ENCODE measurements around the gene CCHCR1. TPM values are rescaled to one million over a fixed set of nuclear protein-coding genes. Genes with fewer than 3 reads are reported as not detected.

CCHCR1 gene
- total and polyA plus RNA-seq, 2 of the 8 experiments (the other 6 are each of a cell fraction or from before 2014, with no cell fraction given), result 20.9 to 38.0 TPM

DNA sequence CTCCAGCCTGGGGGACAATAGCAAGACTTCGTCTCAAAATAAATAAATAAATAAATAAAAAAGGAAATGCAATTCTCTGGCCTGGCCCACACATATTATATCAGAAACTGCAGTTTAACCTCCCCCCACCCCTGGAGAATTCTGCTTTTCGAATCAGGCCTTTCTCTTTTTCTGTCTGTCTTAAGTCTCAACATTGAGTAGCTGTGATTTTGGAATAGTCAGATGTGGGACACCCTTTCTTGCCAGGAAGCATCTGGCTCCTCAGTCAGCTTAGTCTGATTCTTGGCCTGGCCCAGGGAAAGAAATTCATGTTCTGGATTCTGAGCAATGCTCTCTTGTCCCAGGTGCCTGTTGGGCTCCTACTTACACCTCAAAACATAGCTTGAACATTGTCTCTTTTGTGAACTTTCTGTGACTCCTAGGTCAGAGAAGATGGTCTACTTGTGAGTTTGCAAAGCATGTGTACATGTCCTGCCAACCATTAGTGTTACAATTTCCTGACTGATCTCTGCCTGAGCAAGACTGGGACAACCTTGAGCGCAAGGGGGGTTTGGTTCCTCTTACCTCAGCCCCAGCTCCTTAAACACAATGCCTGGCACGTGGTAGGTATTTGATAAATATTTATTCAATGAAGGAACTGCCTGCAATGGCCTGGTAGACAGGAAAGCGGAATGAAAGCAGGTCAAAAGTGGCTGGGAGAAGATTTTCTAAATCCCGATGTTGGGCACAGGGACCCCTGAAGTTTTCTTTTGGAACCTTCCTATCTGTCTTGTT, 36.6 kb upstream of the CCHCR1 start:
- Histone ChIP-seq H2BK20ac (ENCODE audit: low read length) (no peak overlapping the region), H3K79me2 (ENCODE audit: control insufficient read depth in 1 of 2, insufficient read depth in 2 of 2, low read length in 2 of 2) (no peaks in the 10 kb centered on the region), H3K14ac (ENCODE audit: insufficient read length) (no peak overlapping the region), H4K5ac (ENCODE audit: insufficient read length, low read depth, low read length) (no peak overlapping the region), H4K8ac (ENCODE audit: extremely low read depth, insufficient read depth, low read length) (no peak overlapping the region), H2AK5ac (ENCODE audit: low read depth, low read length) (no peak overlapping the region), H2BK5ac (ENCODE audit: low read depth, low read length) (no peak overlapping the region), H3K9ac (replicated peaks in 1 of 4; ENCODE audit: extremely low read depth in 1 of 4, low read depth in 3 of 4, low read length in 3 of 4) (no peak overlapping the region), H3K23me2 (ENCODE audit: low read depth, low read length) (no peaks in the 10 kb centered on the region; the same call in 1 of the 2 replicates), H2BK12ac (ENCODE audit: low read depth, low read length) (no peak overlapping the region), H3K9me3 (ENCODE audit: insufficient read depth in 2 of 2, low read depth in 1 of 2, low read length in 1 of 2) (peaks cover 0 to 4% of the 10 kb centered on the region in 2 experiments; a peak in 1 of 4 replicates), H3K23ac (ENCODE audit: insufficient read length) (no peak overlapping the region), H2BK120ac (replicated peaks; ENCODE audit: low read depth, low read length) (no peak overlapping the region), H3K79me1 (ENCODE audit: low read depth, low read length) (no peaks in the 10 kb centered on the region), H3K4ac (replicated peaks; ENCODE audit: insufficient read length, low read depth, low read length) (no peak overlapping the region), H4K20me1 (replicated peaks in 1 of 2; ENCODE audit: control insufficient read depth in 1 of 2, insufficient read depth in 2 of 2, low read length in 2 of 2) (no peaks in the 10 kb centered on the region), H3K27ac (ENCODE audit: low read depth, low read length) (no peak overlapping the region), H3K18ac (ENCODE audit: extremely low read depth, low read length) (no peak overlapping the region), H4K91ac (replicated peaks; ENCODE audit: insufficient read length, low read length) (no peak overlapping the region), H3K56ac (replicated peaks; ENCODE audit: insufficient read length, low read depth, low read length) (no peak overlapping the region), H2BK15ac (ENCODE audit: low read length) (no peak overlapping the region), H3K36me3 (ENCODE audit: control insufficient read depth in 2 of 4, insufficient read depth in 4 of 4, low read length in 3 of 4) (no peaks in the 10 kb centered on the region), H3K27me3 (replicated peaks in 1 of 4; ENCODE audit: control insufficient read depth in 3 of 4, extremely low read depth in 1 of 4, insufficient read depth in 3 of 4, low read length in 3 of 4) (no peaks in the 10 kb centered on the region), H3K4me3 (ENCODE audit: extremely low read depth in 1 of 4, insufficient read depth in 2 of 4, low read depth in 3 of 4, low read length in 4 of 4) (no peak overlapping the region), H3K4me1 (replicated peaks in 1 of 4; ENCODE audit: control insufficient read depth in 3 of 4, insufficient read depth in 4 of 4, low read length in 3 of 4) (peaks cover 0 to 2% (median 0%) of the 10 kb centered on the region in 4 experiments; a peak in 2 of 7 replicates), H2AFZ (ENCODE audit: low read length) (no peak overlapping the region), H3K4me2 (ENCODE audit: insufficient read depth in 1 of 2, low read depth in 2 of 2, low read length in 2 of 2) (no peak overlapping the region)
- no peak for TF ChIP-seq SUZ12 (IDR thresholded peaks at IDR 0.05; ENCODE audit: low read length)
- TF ChIP-seq SP2 (IDR thresholded peaks at IDR 0.05; ENCODE audit: low read length), result no peak
- no peak for TF ChIP-seq RBBP5 (IDR thresholded peaks at IDR 0.05; ENCODE audit: borderline replicate concordance, low read depth, low read length)
- no peak for TF ChIP-seq SP4 (IDR thresholded peaks at IDR 0.05; ENCODE audit: low read length)
- no peak for TF ChIP-seq RAD21 (IDR thresholded peaks at IDR 0.05 in 1 of 2, conservative IDR thresholded peaks at IDR 0.05 in 1 of 2; ENCODE audit: low read depth in 2 of 2, low read length in 2 of 2)
- TF ChIP-seq KDM4A (IDR thresholded peaks at IDR 0.05; ENCODE audit: low read depth, low read length, severe bottlenecking), result no peak
- CTCF ChIA-PET (ENCODE audit: partially characterized antibody), result interaction anchor here (1.0 to 11.0 kb wide), 16 partner anchors 11 to 189 kb away, joined by 3 to 103 read pairs (median 14); partner anchors contain the start of genes PSORS1C2 and TCF19
- POLR2A ChIA-PET (ENCODE audit: partially characterized antibody), result interaction anchor here (61.6 kb wide), 1 partner anchor 47 kb away, joined by 2251 read pairs; the partner anchor contains the start of genes CCHCR1, CDSN, POU5F1 and PSORS1C1
- FAIRE-seq, result no peak
- 94% methylated on average over 6 of the region's 6 CpGs; no CpG with 5 or more reads in 1 of the 2 experiments for WGBS, 2 experiments (ENCODE audit: extremely low coverage in 1 of 2, insufficient coverage in 1 of 2, insufficient read length in 1 of 2, insufficient replicate concordance in 2 of 2, low coverage in 1 of 2, low lambda C conversion rate in 2 of 2, missing lambda C conversion rate in 1 of 2)
- no peak for DNase-seq (ENCODE audit: low read depth in 1 of 2, low spot score in 2 of 2)
